Activated T-cell treated with anti-CD3 and anti-CD28 coated beads for 48 hours (primary cell): ENCODE results near the gene ZBED1.
"Not testable (repeated sequence)": the region's sequence is repeated elsewhere in the genome, so short reads cannot be mapped to it uniquely, and the experiment has no call there.

Experiments
- DNase-seq: peaks from one replicate; pipeline ENCODE4 v3.0.0-alpha.2; 2020; ENCODE audit warnings: low read depth

The ZBED1 gene

GRCh38 chrX:2500803-2501558 is at the start of gene ZBED1, which contains the start of gene DHRSX:
Gene ZBED1, minus strand, starts transcription at chrX:2500976. Its CDS starts 10,257 bp downstream, at chrX:2490719.
Gene DHRSX, minus strand, starts transcription at chrX:2500976. Its CDS starts 51 bp downstream, at chrX:2500925.
- DNase-seq = peak; percentile 58

- DNase-seq = no peak
Observed at GRCh38 chrX:2549876-2550275, 49.1 kb upstream of the ZBED1 start.

- no peak for DNase-seq
Observed at GRCh38 chrX:2548711-2549423, 48.1 kb upstream of the ZBED1 start.

DNA sequence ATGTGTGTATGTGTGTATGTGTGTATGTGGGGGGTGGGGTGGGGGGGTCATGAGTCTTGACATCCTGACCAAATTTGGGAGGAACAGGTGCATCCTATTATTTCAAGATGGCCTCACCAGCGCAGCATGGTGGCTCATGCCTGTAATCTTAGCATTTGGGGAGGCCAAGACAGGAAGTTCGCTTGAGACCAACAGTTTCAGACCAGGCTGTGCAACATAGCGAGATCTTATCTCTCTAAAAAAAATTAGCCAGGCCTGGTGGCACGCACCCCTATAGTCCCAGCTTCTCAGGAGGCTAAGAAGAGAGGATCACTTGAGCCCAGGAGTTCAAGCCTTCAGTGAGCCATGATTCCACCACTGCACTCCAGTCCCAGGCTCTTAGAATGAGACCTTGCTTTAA is 47.0 kb upstream of the ZBED1 start:
- DNase-seq = no peak

DNA sequence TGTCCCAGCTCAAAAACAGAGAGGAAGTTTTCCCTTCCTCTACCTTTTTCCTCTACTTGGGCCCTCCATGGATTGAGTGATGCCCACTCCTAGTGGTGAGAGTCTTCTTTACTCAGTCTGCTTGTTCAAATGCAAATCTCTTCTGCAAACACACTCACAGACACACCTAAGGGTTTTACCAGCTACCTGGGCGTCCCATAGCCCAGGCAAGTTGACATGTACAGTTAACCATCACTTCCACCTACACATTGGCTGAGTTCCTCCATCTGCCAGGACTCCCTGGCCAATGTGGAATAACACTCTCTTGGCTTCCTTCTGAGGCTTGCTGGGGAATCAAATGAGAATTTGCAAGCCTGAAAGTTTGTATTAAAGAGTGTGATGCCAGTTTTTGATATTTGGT is 45.7 kb upstream of the ZBED1 start:
- DNase-seq = no peak

GRCh38 chrX:2545144-2545543 is 44.4 kb upstream of the ZBED1 start:
- DNase-seq = no peak

DNA sequence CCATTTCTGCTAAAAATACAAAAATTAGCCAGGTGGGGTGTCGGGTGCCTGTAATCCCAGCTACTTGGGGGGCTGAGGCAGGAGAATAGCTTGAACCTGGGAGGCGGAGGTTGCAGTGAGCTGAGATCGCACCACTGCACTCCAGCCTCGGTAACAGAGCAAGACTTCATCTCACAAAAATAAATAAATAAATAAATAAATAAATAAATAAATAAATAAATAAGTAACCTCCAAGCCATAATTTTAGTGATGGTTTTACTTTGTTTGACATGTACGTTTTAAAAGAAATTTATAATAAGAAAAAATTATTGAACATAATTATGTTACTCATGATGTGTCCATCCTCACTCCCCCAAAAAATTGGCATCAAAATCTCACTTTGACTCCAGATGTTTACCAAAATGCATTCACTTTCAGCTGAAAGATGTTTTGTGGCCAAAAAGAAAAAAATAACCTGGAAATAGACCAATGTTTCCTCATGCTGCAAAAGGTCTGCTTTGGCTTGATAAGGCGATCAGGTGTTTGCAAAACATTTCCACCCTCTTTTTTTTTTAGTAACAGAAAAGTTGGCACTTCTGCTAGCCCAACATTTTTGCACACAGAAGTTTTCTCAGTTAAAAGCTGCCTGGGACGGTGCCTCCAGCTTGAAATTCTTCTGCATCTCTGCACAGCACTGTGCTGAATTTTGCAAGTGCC is 42.2 kb upstream of the ZBED1 start:
- no peak for DNase-seq

- DNase-seq = no peak
Observed at GRCh38 chrX:2541603-2542002, 40.8 kb upstream of the ZBED1 start.

DNA sequence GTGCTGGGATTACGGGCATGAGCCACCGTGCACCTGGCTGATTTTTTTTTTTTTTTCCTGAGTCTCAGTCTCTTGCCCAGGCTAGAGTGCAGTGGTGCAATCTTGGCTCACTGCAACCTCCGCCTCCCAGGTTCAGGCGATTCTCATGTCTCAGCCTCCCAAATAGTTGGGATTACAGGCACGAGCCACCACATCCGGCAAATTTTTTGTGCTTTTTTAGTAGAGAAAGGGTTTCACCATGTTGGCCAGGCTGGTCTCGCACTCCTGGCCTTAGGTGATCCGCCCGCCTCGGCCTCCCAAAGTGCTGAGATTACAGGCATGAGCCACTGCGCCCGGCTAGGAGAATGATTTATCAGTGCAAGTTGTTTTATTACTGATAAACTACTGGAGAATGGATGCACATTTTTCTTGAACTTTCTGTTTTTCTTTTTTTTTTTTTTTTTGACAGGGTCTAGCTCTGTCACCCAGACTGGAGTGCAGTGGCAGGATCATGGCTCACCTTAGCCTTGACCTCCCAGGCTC is 39.7 kb upstream of the ZBED1 start:
- DNase-seq = no peak

- no peak for DNase-seq
Observed at GRCh38 chrX:2539586-2539985, 38.8 kb upstream of the ZBED1 start.

DNA sequence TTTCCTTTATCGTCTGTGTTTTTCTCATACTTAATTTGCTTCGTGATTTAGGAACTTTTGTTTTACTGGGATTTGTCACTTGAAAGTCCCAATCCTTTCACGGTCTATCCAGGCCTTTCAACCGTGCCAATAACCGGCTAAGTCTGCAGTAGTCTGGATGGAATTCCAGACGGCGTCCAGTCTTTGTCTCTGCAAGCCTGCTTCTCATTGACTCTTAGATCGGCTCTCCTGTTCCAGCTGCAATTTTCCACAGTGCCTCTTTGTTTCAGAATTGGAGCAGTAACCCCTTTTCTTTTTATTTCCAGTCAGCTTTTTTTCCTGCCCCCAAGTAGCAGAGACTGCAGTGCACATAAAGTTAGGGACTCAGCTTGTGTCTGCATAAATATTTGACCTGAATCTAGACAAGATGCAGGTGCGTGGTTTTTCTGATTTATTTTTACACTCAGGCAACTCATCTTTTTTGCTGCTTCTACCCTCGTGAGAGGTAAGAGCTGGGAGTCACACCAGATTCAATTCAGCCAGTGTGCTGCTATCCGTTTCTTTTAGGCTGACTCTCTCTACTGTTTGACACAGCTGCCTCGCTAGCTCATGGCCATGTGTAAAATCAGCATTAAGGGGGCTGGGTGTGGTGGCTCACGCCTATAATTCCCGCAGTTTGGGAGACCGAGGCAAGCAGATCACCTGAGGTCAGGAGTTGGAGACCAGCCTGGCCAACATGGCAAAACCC is 37.4 kb upstream of the ZBED1 start:
- no peak for DNase-seq

DNA sequence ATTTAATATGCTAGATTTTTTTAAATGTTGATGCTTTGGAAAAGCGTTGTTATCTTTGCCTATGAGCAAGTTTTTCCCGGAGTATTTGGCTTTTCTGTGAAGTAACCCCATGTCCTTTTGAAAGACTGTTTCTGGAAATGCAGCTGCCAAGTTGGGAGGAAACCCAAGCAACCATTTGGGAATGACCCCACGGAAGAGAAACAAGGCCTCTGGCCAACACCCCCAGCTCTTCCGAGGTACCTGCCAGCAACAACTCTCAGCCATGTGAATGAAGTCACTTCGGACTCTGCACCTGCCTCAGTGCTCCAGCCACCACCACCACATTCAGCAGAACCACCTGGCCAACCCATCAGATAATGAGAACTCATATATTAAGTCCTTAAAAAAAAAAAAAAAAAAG is 36.2 kb upstream of the ZBED1 start:
- no peak for DNase-seq

GRCh38 chrX:2536141-2536540 is 35.4 kb upstream of the ZBED1 start:
- DNase-seq = no peak

DNA sequence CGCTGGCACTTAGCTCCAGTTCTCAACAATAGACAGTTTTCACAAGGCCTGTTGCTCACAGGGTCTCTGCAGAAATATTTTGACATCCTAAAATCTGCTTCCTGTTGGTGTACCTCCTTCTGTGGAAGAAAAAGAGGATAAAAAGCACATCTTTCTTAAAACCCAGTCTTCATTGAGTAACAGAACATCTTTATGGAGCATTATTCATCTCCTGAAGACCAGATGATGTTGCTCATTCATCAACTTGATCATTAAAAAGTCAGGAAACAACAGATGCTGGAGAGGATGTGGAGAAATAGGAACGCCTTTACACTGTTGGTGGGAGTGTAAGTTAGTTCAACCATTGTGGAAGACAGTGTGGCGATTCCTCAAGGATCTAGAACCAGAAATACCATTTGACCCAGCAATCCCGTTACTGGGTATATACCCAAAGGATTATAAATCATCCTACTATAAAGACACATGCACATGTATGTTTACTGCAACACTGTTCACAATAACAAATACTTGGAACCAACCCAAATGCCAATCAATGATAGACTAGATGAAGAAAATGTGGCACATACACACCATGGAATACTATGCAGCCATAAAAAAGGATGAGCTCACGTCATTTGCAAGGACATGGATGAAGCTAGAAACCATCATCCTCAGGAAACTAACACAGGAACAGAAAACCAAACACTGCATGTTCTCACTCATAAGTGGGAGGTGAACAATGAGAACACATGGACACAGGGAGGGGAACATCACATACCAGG is 33.7 kb upstream of the ZBED1 start:
- DNase-seq = not testable (repeated sequence)

- DNase-seq = no peak
Observed at GRCh38 chrX:2533424-2533823, 32.6 kb upstream of the ZBED1 start.

DNA sequence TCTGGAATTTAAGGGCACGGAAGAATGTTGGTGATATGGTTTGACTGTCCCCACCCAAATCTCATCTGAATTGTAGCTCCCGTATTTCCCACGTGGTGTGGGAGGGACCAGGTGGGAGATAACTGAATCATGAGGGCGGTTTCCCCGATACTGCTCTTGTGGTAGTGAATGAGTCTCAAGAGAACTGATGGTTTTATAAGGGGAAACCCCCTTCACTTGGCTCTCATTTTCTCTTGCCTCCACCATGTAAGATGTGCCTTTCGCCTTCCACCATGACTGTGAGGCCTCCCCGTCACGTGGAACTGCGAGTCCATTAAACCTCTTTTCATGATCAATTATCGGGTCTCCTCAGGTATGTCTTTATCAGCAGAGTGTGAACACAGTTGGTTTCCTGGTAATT is 25.6 kb upstream of the ZBED1 start:
- no peak for DNase-seq

GRCh38 chrX:2523911-2524310 is 23.1 kb upstream of the ZBED1 start:
- DNase-seq = no peak

DNA sequence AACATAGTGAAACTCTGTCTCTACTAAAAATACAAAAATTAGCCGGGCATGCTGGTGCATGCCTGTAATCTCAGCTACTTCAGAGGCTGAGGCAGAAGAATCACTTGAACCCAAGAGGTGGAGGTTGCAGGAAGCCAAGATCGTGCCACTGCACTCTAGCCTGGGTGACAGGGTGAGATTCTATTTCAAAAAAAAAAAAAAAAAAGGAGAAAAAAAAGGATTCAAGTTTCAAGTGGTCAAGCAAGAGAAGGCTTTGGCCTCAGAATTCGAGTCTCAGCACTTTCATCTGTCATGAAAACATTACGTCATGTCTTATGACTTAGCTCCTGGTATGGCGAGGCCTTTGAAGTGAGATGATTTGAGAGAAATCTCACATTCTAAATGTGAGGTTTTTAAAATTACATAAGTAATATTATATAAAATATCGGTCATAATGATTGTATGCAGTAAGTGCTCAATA is 21.2 kb upstream of the ZBED1 start:
- DNase-seq = no peak

GRCh38 chrX:2521092-2521926 is 20.5 kb upstream of the ZBED1 start:
- DNase-seq = no peak

GRCh38 chrX:2520539-2520938 is 19.8 kb upstream of the ZBED1 start:
- no peak for DNase-seq
